GM23338 (cell line): ENCODE data around the gene WIF1.

Source experiments
- EZH2 ChIP-seq: fragments of 200-600 bp; sonication (generic); IDR thresholded peaks from one replicate; pipeline ENCODE4 v1.8.0; 2017; ENCODE audit warnings: antibody characterized with exemption, mild to moderate bottlenecking, low read depth; ENCODE audit not compliant: unreplicated experiment
- EZH2phosphoT487 ChIP-seq: fragments of 200-600 bp; sonication (generic); IDR thresholded peaks from one replicate; pipeline ENCODE4 v1.8.1; 2018; ENCODE audit warnings: antibody characterized with exemption; ENCODE audit not compliant: unreplicated experiment
- POLR2AphosphoS5 ChIP-seq: IDR thresholded peaks from 2 replicates; pipeline ENCODE4 v1.6.1; 2016; ENCODE audit warnings: antibody characterized with exemption, low read depth
- TF ChIP-seq, protein P1 (sequence below), 2 experiments: fragments of 200-600 bp in 1 of 2; sonication (generic) in 1 of 2; conservative IDR thresholded peaks; 2 replicates each; pipeline versions ENCODE4 v1.5.1 to v1.6.1; 2016 to 2017; ENCODE audit warnings: antibody characterized with exemption in 2 of 2, low read depth in 2 of 2, mild to moderate bottlenecking in 2 of 2, moderate library complexity in 1 of 2
- TF ChIP-seq, protein P2 (sequence below): fragments of 250-450 bp; sonication (Bioruptor Pico); IDR thresholded peaks from 2 replicates; pipeline ENCODE4 v1.5.0; 2020; ENCODE audit warnings: mild to moderate bottlenecking, moderate library complexity

DNA sequence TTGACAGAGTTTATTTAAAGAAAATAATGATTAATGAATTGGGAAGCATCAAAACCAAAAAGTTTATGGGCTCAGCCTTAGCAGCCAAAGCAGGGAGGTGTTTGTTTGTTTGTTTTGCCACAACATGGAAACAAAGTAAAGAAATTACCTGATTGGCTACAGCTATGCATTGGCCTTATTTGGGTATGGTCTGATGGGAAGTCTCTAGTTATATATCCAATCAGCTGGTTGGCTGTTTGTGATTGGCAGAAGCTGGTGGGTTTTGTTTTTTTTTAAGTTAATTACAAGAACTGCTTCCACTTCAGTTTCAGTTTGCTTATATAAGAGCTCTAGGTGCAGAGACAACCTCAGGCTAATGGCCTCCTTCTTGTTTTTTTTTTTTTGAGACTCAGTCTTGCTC is 43.7 kb upstream of the WIF1 start:
- TF ChIP-seq POLR2AphosphoS5 (no peak), EZH2 (no peak), EZH2phosphoT487 (no peak)
- TF ChIP-seq, protein P1, sequence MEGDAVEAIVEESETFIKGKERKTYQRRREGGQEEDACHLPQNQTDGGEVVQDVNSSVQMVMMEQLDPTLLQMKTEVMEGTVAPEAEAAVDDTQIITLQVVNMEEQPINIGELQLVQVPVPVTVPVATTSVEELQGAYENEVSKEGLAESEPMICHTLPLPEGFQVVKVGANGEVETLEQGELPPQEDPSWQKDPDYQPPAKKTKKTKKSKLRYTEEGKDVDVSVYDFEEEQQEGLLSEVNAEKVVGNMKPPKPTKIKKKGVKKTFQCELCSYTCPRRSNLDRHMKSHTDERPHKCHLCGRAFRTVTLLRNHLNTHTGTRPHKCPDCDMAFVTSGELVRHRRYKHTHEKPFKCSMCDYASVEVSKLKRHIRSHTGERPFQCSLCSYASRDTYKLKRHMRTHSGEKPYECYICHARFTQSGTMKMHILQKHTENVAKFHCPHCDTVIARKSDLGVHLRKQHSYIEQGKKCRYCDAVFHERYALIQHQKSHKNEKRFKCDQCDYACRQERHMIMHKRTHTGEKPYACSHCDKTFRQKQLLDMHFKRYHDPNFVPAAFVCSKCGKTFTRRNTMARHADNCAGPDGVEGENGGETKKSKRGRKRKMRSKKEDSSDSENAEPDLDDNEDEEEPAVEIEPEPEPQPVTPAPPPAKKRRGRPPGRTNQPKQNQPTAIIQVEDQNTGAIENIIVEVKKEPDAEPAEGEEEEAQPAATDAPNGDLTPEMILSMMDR (conservative IDR thresholded peaks at IDR 0.05; ENCODE audit: low read depth in 2 of 2) = no peak
- TF ChIP-seq, protein P2, sequence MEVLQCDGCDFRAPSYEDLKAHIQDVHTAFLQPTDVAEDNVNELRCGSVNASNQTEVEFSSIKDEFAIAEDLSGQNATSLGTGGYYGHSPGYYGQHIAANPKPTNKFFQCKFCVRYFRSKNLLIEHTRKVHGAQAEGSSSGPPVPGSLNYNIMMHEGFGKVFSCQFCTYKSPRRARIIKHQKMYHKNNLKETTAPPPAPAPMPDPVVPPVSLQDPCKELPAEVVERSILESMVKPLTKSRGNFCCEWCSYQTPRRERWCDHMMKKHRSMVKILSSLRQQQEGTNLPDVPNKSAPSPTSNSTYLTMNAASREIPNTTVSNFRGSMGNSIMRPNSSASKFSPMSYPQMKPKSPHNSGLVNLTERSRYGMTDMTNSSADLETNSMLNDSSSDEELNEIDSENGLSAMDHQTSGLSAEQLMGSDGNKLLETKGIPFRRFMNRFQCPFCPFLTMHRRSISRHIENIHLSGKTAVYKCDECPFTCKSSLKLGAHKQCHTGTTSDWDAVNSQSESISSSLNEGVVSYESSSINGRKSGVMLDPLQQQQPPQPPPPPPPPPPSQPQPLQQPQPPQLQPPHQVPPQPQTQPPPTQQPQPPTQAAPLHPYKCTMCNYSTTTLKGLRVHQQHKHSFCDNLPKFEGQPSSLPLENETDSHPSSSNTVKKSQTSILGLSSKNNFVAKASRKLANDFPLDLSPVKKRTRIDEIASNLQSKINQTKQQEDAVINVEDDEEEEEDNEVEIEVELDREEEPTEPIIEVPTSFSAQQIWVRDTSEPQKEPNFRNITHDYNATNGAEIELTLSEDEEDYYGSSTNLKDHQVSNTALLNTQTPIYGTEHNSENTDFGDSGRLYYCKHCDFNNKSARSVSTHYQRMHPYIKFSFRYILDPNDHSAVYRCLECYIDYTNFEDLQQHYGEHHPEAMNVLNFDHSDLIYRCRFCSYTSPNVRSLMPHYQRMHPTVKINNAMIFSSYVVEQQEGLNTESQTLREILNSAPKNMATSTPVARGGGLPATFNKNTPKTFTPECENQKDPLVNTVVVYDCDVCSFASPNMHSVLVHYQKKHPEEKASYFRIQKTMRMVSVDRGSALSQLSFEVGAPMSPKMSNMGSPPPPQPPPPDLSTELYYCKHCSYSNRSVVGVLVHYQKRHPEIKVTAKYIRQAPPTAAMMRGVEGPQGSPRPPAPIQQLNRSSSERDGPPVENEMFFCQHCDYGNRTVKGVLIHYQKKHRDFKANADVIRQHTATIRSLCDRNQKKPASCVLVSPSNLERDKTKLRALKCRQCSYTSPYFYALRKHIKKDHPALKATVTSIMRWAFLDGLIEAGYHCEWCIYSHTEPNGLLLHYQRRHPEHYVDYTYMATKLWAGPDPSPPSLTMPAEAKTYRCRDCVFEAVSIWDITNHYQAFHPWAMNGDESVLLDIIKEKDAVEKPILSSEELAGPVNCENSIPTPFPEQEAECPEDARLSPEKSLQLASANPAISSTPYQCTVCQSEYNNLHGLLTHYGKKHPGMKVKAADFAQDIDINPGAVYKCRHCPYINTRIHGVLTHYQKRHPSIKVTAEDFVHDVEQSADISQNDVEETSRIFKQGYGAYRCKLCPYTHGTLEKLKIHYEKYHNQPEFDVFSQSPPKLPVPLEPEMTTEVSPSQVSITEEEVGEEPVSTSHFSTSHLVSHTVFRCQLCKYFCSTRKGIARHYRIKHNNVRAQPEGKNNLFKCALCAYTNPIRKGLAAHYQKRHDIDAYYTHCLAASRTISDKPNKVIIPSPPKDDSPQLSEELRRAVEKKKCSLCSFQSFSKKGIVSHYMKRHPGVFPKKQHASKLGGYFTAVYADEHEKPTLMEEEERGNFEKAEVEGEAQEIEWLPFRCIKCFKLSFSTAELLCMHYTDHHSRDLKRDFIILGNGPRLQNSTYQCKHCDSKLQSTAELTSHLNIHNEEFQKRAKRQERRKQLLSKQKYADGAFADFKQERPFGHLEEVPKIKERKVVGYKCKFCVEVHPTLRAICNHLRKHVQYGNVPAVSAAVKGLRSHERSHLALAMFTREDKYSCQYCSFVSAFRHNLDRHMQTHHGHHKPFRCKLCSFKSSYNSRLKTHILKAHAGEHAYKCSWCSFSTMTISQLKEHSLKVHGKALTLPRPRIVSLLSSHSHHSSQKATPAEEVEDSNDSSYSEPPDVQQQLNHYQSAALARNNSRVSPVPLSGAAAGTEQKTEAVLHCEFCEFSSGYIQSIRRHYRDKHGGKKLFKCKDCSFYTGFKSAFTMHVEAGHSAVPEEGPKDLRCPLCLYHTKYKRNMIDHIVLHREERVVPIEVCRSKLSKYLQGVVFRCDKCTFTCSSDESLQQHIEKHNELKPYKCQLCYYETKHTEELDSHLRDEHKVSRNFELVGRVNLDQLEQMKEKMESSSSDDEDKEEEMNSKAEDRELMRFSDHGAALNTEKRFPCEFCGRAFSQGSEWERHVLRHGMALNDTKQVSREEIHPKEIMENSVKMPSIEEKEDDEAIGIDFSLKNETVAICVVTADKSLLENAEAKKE (CRISPR knock-in tag) = no peak
